SU-DHL-6 (cell line): ENCODE measurements around the gene ADNP2.

ENCODE experiments used
- H2AFZ ChIP-seq: fragments of 200-600 bp; sonication (generic); 2 replicates; pipeline ENCODE4 v1.6.1; 2014; ENCODE audit warnings: low read depth, mild to moderate bottlenecking, moderate library complexity, mixed read lengths, antibody characterized with exemption, low read length; ENCODE audit not compliant: severe bottlenecking
- H3F3A ChIP-seq: fragments of 200-600 bp; shearing (Covaris generic); 2 replicates; pipeline ENCODE4 v1.6.0; 2016; ENCODE audit warnings: antibody characterized with exemption, mild to moderate bottlenecking; ENCODE audit not compliant: insufficient read depth
- H3K27ac ChIP-seq: fragments of 200-600 bp; sonication (generic); 2 replicates; pipeline ENCODE4 v1.5.1; 2016; ENCODE audit warnings: low read depth, mild to moderate bottlenecking, low read length, moderate library complexity, mixed read lengths
- H3K27me3 ChIP-seq: fragments of 200-600 bp; sonication (generic), shearing (Covaris generic); 2 replicates; pipeline ENCODE4 v1.6.0; 2014; ENCODE audit warnings: mild to moderate bottlenecking, low read length
- H3K36me3 ChIP-seq: fragments of 200-600 bp; sonication (generic); 2 replicates; pipeline ENCODE4 v1.6.1; 2014; ENCODE audit warnings: mild to moderate bottlenecking, low read length, mixed read lengths
- H3K4me2 ChIP-seq: fragments of 300-600, 200-600 bp; shearing (Covaris generic), sonication (generic); 2 replicates; pipeline ENCODE4 v1.6.0; 2014; ENCODE audit warnings: low read length, low read depth, mild to moderate bottlenecking; ENCODE audit not compliant: poor library complexity, severe bottlenecking
- H3K4me3 ChIP-seq: fragments of 200-600 bp; sonication (generic); 2 replicates; pipeline ENCODE4 v1.5.1; 2014; ENCODE audit warnings: antibody characterized with exemption, low read length, mild to moderate bottlenecking, mixed read lengths; ENCODE audit not compliant: insufficient read depth, poor library complexity, severe bottlenecking
- H3K79me2 ChIP-seq: fragments of 200-600 bp; sonication (generic); 2 replicates; pipeline ENCODE4 v1.6.1; 2014; ENCODE audit warnings: mild to moderate bottlenecking, low read length, moderate library complexity; ENCODE audit not compliant: insufficient read depth
- H3K9ac ChIP-seq: fragments of 200-600 bp; sonication (generic); 2 replicates; pipeline ENCODE4 v1.7.0; 2014; ENCODE audit warnings: mild to moderate bottlenecking, low read length
- H3K9me2 ChIP-seq: fragments of 200-600 bp; sonication (generic); replicated peaks from 2 replicates; pipeline ENCODE4 v1.6.1; 2014; ENCODE audit warnings: low read length; ENCODE audit not compliant: insufficient read depth
- H3K9me3 ChIP-seq: fragments of 200-600 bp; sonication (generic); 2 replicates; pipeline ENCODE4 v1.6.1; 2014; ENCODE audit warnings: low read length, mixed read lengths; ENCODE audit not compliant: insufficient read depth
- H4K20me1 ChIP-seq: fragments of 200-600 bp; sonication (generic); 2 replicates; pipeline ENCODE4 v1.6.1; 2014; ENCODE audit warnings: low read depth, mild to moderate bottlenecking, antibody characterized with exemption, low read length, moderate library complexity, mixed read lengths
- CTCF ChIP-seq: fragments of 200-600 bp; sonication (generic); IDR thresholded peaks from one replicate; pipeline ENCODE4 v1.5.1; 2017; ENCODE audit warnings: antibody characterized with exemption, mild to moderate bottlenecking, low read length, moderate library complexity; ENCODE audit not compliant: insufficient read depth, poor library complexity, severe bottlenecking
- EZH2phosphoT487 ChIP-seq: fragments of 200-600 bp; sonication (generic), shearing (Covaris generic); conservative IDR thresholded peaks from 2 replicates; pipeline ENCODE4 v1.6.1; 2018; ENCODE audit warnings: mild to moderate bottlenecking, antibody characterized with exemption, low read length, moderate library complexity, mixed read lengths

ADNP2 gene

GRCh38 chr18:80137976-80138375, 28.9 kb downstream of the ADNP2 start:
- H3K4me2 ChIP-seq: no peak overlapping the region
- no peaks in the 10 kb centered on the region for H3K9me2 ChIP-seq
- H3K9me3 ChIP-seq: no peaks in the 10 kb centered on the region
- no peaks in the 10 kb centered on the region for H4K20me1 ChIP-seq
- no peaks in the 10 kb centered on the region for H3K79me2 ChIP-seq
- no peak overlapping the region for H3K9ac ChIP-seq
- H3K4me3 ChIP-seq: no peak overlapping the region
- no peaks in the 10 kb centered on the region for H3K27me3 ChIP-seq
- no peaks in the 10 kb centered on the region for H3K36me3 ChIP-seq
- TF ChIP-seq EZH2phosphoT487 (no peak), CTCF (no peak)
- H2AFZ ChIP-seq: no peak overlapping the region
- no peak overlapping the region for H3K27ac ChIP-seq
- H3F3A ChIP-seq: no peaks in the 10 kb centered on the region

GRCh38 chr18:80140455-80140985, 31.5 kb downstream of the ADNP2 start:
- Histone ChIP-seq H3K36me3 (no peaks in the 10 kb centered on the region), H4K20me1 (no peaks in the 10 kb centered on the region), H3K4me2 (no peak overlapping the region), H3K27ac (no peak overlapping the region), H3K9me2 (no peaks in the 10 kb centered on the region), H3K27me3 (no peaks in the 10 kb centered on the region), H3K4me3 (no peak overlapping the region), H3K79me2 (no peaks in the 10 kb centered on the region), H2AFZ (no peak overlapping the region), H3K9me3 (no peaks in the 10 kb centered on the region), H3K9ac (no peak overlapping the region), H3F3A (no peaks in the 10 kb centered on the region)
- TF ChIP-seq EZH2phosphoT487 (no peak), CTCF (no peak)

- no peak for TF ChIP-seq EZH2phosphoT487
- TF ChIP-seq CTCF: no peak
- H3K79me2 ChIP-seq: no peaks in the 10 kb centered on the region
- H3K4me2 ChIP-seq: no peak overlapping the region
- H3K4me3 ChIP-seq: no peak overlapping the region
- no peaks in the 10 kb centered on the region for H4K20me1 ChIP-seq
- H3K9me2 ChIP-seq: no peaks in the 10 kb centered on the region
- no peaks in the 10 kb centered on the region for H3K27me3 ChIP-seq
- H3K9me3 ChIP-seq: no peaks in the 10 kb centered on the region
- no peaks in the 10 kb centered on the region for H3K36me3 ChIP-seq
- no peak overlapping the region for H3K27ac ChIP-seq
- H3F3A ChIP-seq: no peaks in the 10 kb centered on the region
- no peak overlapping the region for H3K9ac ChIP-seq
- no peak overlapping the region for H2AFZ ChIP-seq
Measured at GRCh38 chr18:80143881-80144280, 34.8 kb downstream of the ADNP2 start.
